SKM-1 treated with dmso at 0.1 percent for 144 hours (cell line): ENCODE measurements around the gene PARP14.
"Not testable (repeated sequence)": the region's sequence is repeated elsewhere in the genome, so short reads cannot be mapped to it uniquely, and the experiment has no call there.

Experiments
- DNase-seq: peaks from one replicate; lab custom pipeline; 2025; ENCODE audit not compliant: unreplicated experiment; lab: John Stamatoyannopoulos, UW

Gene PARP14

GRCh38 chr3:122676759-122677158 lies 3.9 kb upstream of the PARP14 start:
- DNase-seq, result no peak

- DNase-seq, result no peak
Measured at GRCh38 chr3:122677216-122677615, 3.4 kb upstream of the PARP14 start.

GRCh38 chr3:122678506-122678905 lies 2.1 kb upstream of the PARP14 start:
- DNase-seq, result no peak

- peak; percentile 76 for DNase-seq
Measured at GRCh38 chr3:122679085-122679881, 1.4 kb upstream of the PARP14 start.

GRCh38 chr3:122679882-122680474 lies 661 bp upstream of the PARP14 start:
- DNase-seq, result no peak

GRCh38 chr3:122681284-122681973 lies 790 bp downstream of the PARP14 start:
- DNase-seq, result no peak

GRCh38 chr3:122681974-122682409 lies 1.4 kb downstream of the PARP14 start:
- DNase-seq, result no peak

- not testable (repeated sequence) for DNase-seq
Measured at GRCh38 chr3:122682778-122683411, 2.3 kb downstream of the PARP14 start.

GRCh38 chr3:122687298-122687697 lies 6.7 kb downstream of the PARP14 start:
- DNase-seq, result no peak

GRCh38 chr3:122688996-122689395 lies 8.4 kb downstream of the PARP14 start:
- peak; percentile 41 for DNase-seq

GRCh38 chr3:122689587-122689986 lies 8.9 kb downstream of the PARP14 start:
- DNase-seq, result no peak

GRCh38 chr3:122690096-122690495 lies 9.5 kb downstream of the PARP14 start:
- no peak for DNase-seq

- no peak for DNase-seq
Measured at GRCh38 chr3:122691195-122691594, 10.6 kb downstream of the PARP14 start.

- no peak for DNase-seq
Measured at GRCh38 chr3:122692674-122693073, 12.0 kb downstream of the PARP14 start.

- DNase-seq, result no peak
Measured at GRCh38 chr3:122694966-122695365, 14.3 kb downstream of the PARP14 start.

- no peak for DNase-seq
Measured at GRCh38 chr3:122695927-122696561, 15.4 kb downstream of the PARP14 start.

GRCh38 chr3:122697952-122698620 lies 17.4 kb downstream of the PARP14 start:
- DNase-seq, result no peak

- DNase-seq, result no peak
Measured at GRCh38 chr3:122700193-122700592, 19.6 kb downstream of the PARP14 start.

- DNase-seq, result no peak
Measured at GRCh38 chr3:122705379-122705778, 24.7 kb downstream of the PARP14 start.

- not testable (repeated sequence) for DNase-seq
Measured at GRCh38 chr3:122710616-122711251, 30.1 kb downstream of the PARP14 start.
